Stimulated activated CD4-positive, alpha-beta T cell treated with anti-CD3 and anti-CD28 coated beads, Interleukin-4, amount 100 ng/mL, for 48 hours (primary cell): ENCODE results near the gene WBP2.

ENCODE experiments used
- DNase-seq, 2 donors: peaks; one replicate each; pipeline ENCODE4 v3.0.0-alpha.2; 2020; ENCODE audit warnings: low read depth in 2 of 2

The WBP2 gene

GRCh38 chr17:75828741-75829140 is 26.4 kb downstream of the WBP2 start:
- no peak for DNase-seq

GRCh38 chr17:75828076-75828400 is 27.1 kb downstream of the WBP2 start:
- DNase-seq, result no peak

- peak; percentile 49 for DNase-seq
These were observed 27.6 kb downstream of the WBP2 start for GRCh38 chr17:75827308-75828075.

- no peak for DNase-seq
These were observed 28.4 kb downstream of the WBP2 start for GRCh38 chr17:75826561-75827307.

- DNase-seq, result no peak
These were observed 29.3 kb downstream of the WBP2 start for GRCh38 chr17:75825748-75826370.

- DNase-seq, result no peak
These were observed 30.0 kb downstream of the WBP2 start for GRCh38 chr17:75825149-75825552.

GRCh38 chr17:75824666-75825065 is 30.5 kb downstream of the WBP2 start:
- no peak for DNase-seq

GRCh38 chr17:75824050-75824552 is 31.0 kb downstream of the WBP2 start:
- DNase-seq, result no peak

- no peak for DNase-seq
These were observed 31.7 kb downstream of the WBP2 start for GRCh38 chr17:75823257-75824041.

- DNase-seq, result no peak
These were observed 32.4 kb downstream of the WBP2 start for GRCh38 chr17:75822800-75823166.

GRCh38 chr17:75822119-75822799 is 32.9 kb downstream of the WBP2 start:
- no peak for DNase-seq

GRCh38 chr17:75821552-75821951 is 33.6 kb downstream of the WBP2 start:
- no peak for DNase-seq

- DNase-seq, result no peak
These were observed 34.7 kb downstream of the WBP2 start for GRCh38 chr17:75820094-75821080.

GRCh38 chr17:75819678-75820077 is 35.5 kb downstream of the WBP2 start:
- DNase-seq, result no peak

- DNase-seq, result no peak
These were observed 36.0 kb downstream of the WBP2 start for GRCh38 chr17:75819116-75819515.

GRCh38 chr17:75818326-75818885 is 36.7 kb downstream of the WBP2 start:
- no peak for DNase-seq

- DNase-seq, result no peak
These were observed 37.6 kb downstream of the WBP2 start for GRCh38 chr17:75817571-75817970.

- DNase-seq, result no peak
These were observed 38.4 kb downstream of the WBP2 start for GRCh38 chr17:75816693-75817092.

- no peak for DNase-seq
These were observed 39.7 kb downstream of the WBP2 start for GRCh38 chr17:75815399-75815798.

- DNase-seq, result no peak
These were observed 40.2 kb downstream of the WBP2 start for GRCh38 chr17:75814900-75815373.
